Activated CD4-positive, alpha-beta T cell treated with anti-CD3 and anti-CD28 coated beads for 36 hours (primary cell): ENCODE results near the gene TAF13. TPM values are rescaled to one million over a fixed set of nuclear protein-coding genes. Genes with fewer than 3 reads are reported as not detected.
"Not testable (repeated sequence)": the region's sequence is repeated elsewhere in the genome, so short reads cannot be mapped to it uniquely, and the experiment has no call there.

Experiments used
- ATAC-seq: fragments of 200-7000 bp; cut with Tn5 transposase; one replicate; pipeline ENCODE4 v1.10.0; 2021; ENCODE audit warnings: mild to moderate bottlenecking, moderate library complexity
- CTCF ChIA-PET: fragments of 350-600 bp; sonication (Branson Sonifier 250); formaldehyde crosslinking; loops from one replicate; lab custom pipeline; 2021; ENCODE audit warnings: antibody characterized with exemption; lab: Charles Lee
- POLR2A ChIA-PET: fragments of 350-600 bp; sonication (Branson Sonifier 250); formaldehyde crosslinking; loops from one replicate; lab custom pipeline; 2021; ENCODE audit warnings: antibody characterized with exemption, inconsistent platforms; lab: Charles Lee
- DNase-seq: peaks from one replicate; pipeline ENCODE4 v3.0.0-alpha.2; 2020
- H3K27ac Mint-ChIP-seq: one replicate; pipeline ENCODE4 v1.8.0; 2021; ENCODE audit warnings: mixed read lengths
- H3K27me3 Mint-ChIP-seq: one replicate; pipeline ENCODE4 v1.8.0; 2021; ENCODE audit warnings: mixed read lengths
- H3K36me3 Mint-ChIP-seq: one replicate; pipeline ENCODE4 v1.8.0; 2021; ENCODE audit warnings: low read depth, mixed read lengths
- H3K4me1 Mint-ChIP-seq: one replicate; pipeline ENCODE4 v1.8.0; 2021; ENCODE audit warnings: mixed read lengths
- H3K4me3 Mint-ChIP-seq: one replicate; pipeline ENCODE4 v1.8.0; 2021; ENCODE audit warnings: mild to moderate bottlenecking, moderate library complexity, mixed read lengths
- H3K9me3 Mint-ChIP-seq: one replicate; pipeline ENCODE4 v1.8.0; 2021; ENCODE audit warnings: low read depth, mixed read lengths
- intact Hi-C, 2 experiments: fragments of 100-400 bp; cut with DNase I in 1 of 2; cut with micrococcal nuclease in 1 of 2; formaldehyde crosslinking; loops; one replicate each; pipeline versions ENCODE4 v1.14.2 to v1.15.1; 2022 to 2024; cut with DNase I, micrococcal nuclease
- total RNA-seq, 2 experiments: library from RNA; stranded (reverse); gene quantifications; one replicate each; pipeline ENCODE4 v1.2.3, GENCODE V29; 2021

TAF13 gene
- total RNA-seq, 2 experiments from 2014 or later: 12.1 to 20.1 TPM

GRCh38 chr1:109078317-109078716 lies 2.5 kb upstream of the TAF13 start:
- peaks cover 5% of the 10 kb centered on the region for H3K36me3 Mint-ChIP-seq
- ChIA-PET POLR2A (interaction anchor here (0.7 kb wide), 1 partner anchor 12 kb away, joined by 3 read pairs; the partner anchor contains the start of gene TMEM167B), CTCF (interaction anchor here (1.0 kb wide), 1 partner anchor 8 kb away, joined by 4 read pairs; no protein-coding TSS in a partner anchor)
- H3K4me1 Mint-ChIP-seq: peaks cover 10% of the 10 kb centered on the region
- no peak overlapping the region for H3K27ac Mint-ChIP-seq
- no peaks in the 10 kb centered on the region for H3K9me3 Mint-ChIP-seq
- intact Hi-C loops: no loop called here
- no peak for ATAC-seq
- H3K4me3 Mint-ChIP-seq: no peak overlapping the region
- DNase-seq: no peak
- H3K27me3 Mint-ChIP-seq: no peaks in the 10 kb centered on the region

- intact Hi-C loops: no loop called here
- ChIA-PET CTCF (interaction anchor here (1.2 kb wide), 1 partner anchor 43 kb away, joined by 3 read pairs; a partner anchor contains a TSS), POLR2A (no interaction called here)
- Mint-ChIP-seq H3K4me3 (no peak overlapping the region), H3K27ac (no peak overlapping the region), H3K27me3 (no peaks in the 10 kb centered on the region), H3K9me3 (no peaks in the 10 kb centered on the region), H3K36me3 (peaks cover 16% of the 10 kb centered on the region), H3K4me1 (peaks cover 3% of the 10 kb centered on the region)
- DNase-seq (no peak), ATAC-seq (no peak)
These were observed 6.5 kb downstream of the TAF13 start for GRCh38 chr1:109069294-109069693.

DNA sequence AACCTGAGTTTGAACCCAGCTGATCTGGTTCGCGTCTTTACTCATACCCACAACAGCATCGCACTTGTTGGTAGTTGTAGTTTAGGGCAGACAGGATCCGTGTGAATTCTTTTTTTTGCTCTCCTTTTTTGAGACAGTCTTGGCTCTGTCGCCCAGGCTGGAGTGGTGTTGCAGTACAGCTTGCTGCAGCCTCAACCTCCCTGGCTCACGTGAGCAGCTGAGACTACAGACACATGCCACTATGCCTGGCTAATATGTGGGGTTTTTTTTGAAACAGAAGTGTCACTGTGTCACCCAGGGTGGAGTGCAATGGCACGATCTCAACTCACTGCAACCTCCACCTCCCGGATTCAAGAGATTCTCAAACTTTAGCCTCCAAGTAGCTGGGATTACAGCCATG lies 7.9 kb downstream of the TAF13 start:
- Mint-ChIP-seq H3K27ac (no peak overlapping the region), H3K9me3 (no peaks in the 10 kb centered on the region), H3K4me1 (no peaks in the 10 kb centered on the region), H3K27me3 (no peaks in the 10 kb centered on the region), H3K4me3 (no peak overlapping the region), H3K36me3 (peaks cover 10% of the 10 kb centered on the region)
- ChIA-PET CTCF (interaction anchor here (0.5 to 1.1 kb wide), 2 partner anchors 32 to 128 kb away, joined by 3 to 4 read pairs; no protein-coding TSS in a partner anchor), POLR2A (interaction anchor here (0.7 kb wide), 1 partner anchor 33 kb away, joined by 4 read pairs; no protein-coding TSS in a partner anchor)
- intact Hi-C loops: no loop called here
- no peak for ATAC-seq
- DNase-seq: no peak

- CTCF ChIA-PET: no interaction called here
- intact Hi-C loops: no loop called here
- no peaks in the 10 kb centered on the region for H3K4me1 Mint-ChIP-seq
- POLR2A ChIA-PET: no interaction called here
- ATAC-seq: no peak
- no peak overlapping the region for H3K27ac Mint-ChIP-seq
- no peaks in the 10 kb centered on the region for H3K9me3 Mint-ChIP-seq
- no peak overlapping the region for H3K4me3 Mint-ChIP-seq
- no peak for DNase-seq
- H3K36me3 Mint-ChIP-seq: peaks cover 9% of the 10 kb centered on the region
- H3K27me3 Mint-ChIP-seq: no peaks in the 10 kb centered on the region
These were observed 10.7 kb downstream of the TAF13 start for GRCh38 chr1:109065137-109065536.

- Mint-ChIP-seq H3K4me3 (no peak overlapping the region), H3K4me1 (no peaks in the 10 kb centered on the region), H3K36me3 (peaks cover 8% of the 10 kb centered on the region), H3K9me3 (no peaks in the 10 kb centered on the region), H3K27ac (no peak overlapping the region), H3K27me3 (no peaks in the 10 kb centered on the region)
- intact Hi-C loops: no loop called here
- DNase-seq: no peak
- no peak for ATAC-seq
- ChIA-PET CTCF (interaction anchor here (0.8 to 0.9 kb wide), 2 partner anchors 33 to 39 kb away, joined by 3 to 4 read pairs; no protein-coding TSS in a partner anchor), POLR2A (interaction anchor here (0.6 kb wide), 1 partner anchor 19 kb away, joined by 3 read pairs; the partner anchor contains the start of gene WDR47)
These were observed 14.6 kb downstream of the TAF13 start for GRCh38 chr1:109061183-109061582.

DNA sequence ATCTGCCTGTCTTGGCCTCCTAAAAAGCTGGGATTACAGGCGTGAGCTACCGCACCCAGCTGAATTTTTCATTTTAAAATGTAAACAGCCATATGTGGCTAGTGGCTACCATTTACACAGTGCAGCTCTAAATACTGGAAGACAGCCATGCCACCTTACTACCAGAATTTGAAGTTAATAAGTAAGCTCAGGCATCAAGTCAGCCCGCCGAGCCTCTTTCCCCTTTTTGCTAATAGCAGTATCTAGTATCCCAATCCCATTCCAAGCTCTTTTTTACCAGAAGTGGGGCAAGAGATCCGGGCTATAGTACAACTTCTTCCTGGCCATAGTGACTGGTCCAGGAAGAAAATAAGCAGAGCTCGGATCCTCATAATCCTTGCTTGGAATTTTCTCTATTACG lies 15.1 kb downstream of the TAF13 start:
- no peaks in the 10 kb centered on the region for H3K9me3 Mint-ChIP-seq
- ATAC-seq (no peak), DNase-seq (no peak)
- H3K27me3 Mint-ChIP-seq: no peaks in the 10 kb centered on the region
- intact Hi-C loops: no loop called here
- CTCF ChIA-PET: interaction anchor here (0.8 to 0.9 kb wide), 2 partner anchors 32 to 39 kb away, joined by 3 to 4 read pairs; no protein-coding TSS in a partner anchor
- no peaks in the 10 kb centered on the region for H3K4me1 Mint-ChIP-seq
- POLR2A ChIA-PET: interaction anchor here (0.6 kb wide), 1 partner anchor 18 kb away, joined by 3 read pairs; the partner anchor contains the start of gene WDR47
- peaks cover 8% of the 10 kb centered on the region for H3K36me3 Mint-ChIP-seq
- H3K4me3 Mint-ChIP-seq: no peak overlapping the region
- H3K27ac Mint-ChIP-seq: no peak overlapping the region

- ATAC-seq: no peak
- CTCF ChIA-PET: no interaction called here
- no peak for DNase-seq
- H3K36me3 Mint-ChIP-seq: peaks cover 2% of the 10 kb centered on the region
- POLR2A ChIA-PET: no interaction called here
- intact Hi-C loops: no loop called here
- no peaks in the 10 kb centered on the region for H3K27me3 Mint-ChIP-seq
- no peaks in the 10 kb centered on the region for H3K9me3 Mint-ChIP-seq
- H3K4me1 Mint-ChIP-seq: no peaks in the 10 kb centered on the region
- no peak overlapping the region for H3K4me3 Mint-ChIP-seq
- H3K27ac Mint-ChIP-seq: no peak overlapping the region
These were observed 16.8 kb downstream of the TAF13 start for GRCh38 chr1:109059026-109059425.

GRCh38 chr1:109056064-109056463 lies 19.7 kb downstream of the TAF13 start:
- intact Hi-C loops: no loop called here
- POLR2A ChIA-PET: no interaction called here
- CTCF ChIA-PET: no interaction called here
- Mint-ChIP-seq H3K4me3 (no peak overlapping the region), H3K27ac (no peak overlapping the region), H3K27me3 (no peaks in the 10 kb centered on the region), H3K9me3 (no peaks in the 10 kb centered on the region), H3K36me3 (no peaks in the 10 kb centered on the region), H3K4me1 (no peaks in the 10 kb centered on the region)
- no peak for ATAC-seq
- DNase-seq: no peak

- intact Hi-C loops, H3K4me3 Mint-ChIP-seq, H3K9me3 Mint-ChIP-seq, H3K27me3 Mint-ChIP-seq, DNase-seq, H3K27ac Mint-ChIP-seq, POLR2A ChIA-PET, H3K4me1 Mint-ChIP-seq, ATAC-seq, CTCF ChIA-PET, H3K36me3 Mint-ChIP-seq: not testable (repeated sequence)
These were observed 23.7 kb downstream of the TAF13 start for GRCh38 chr1:109052145-109052544.

GRCh38 chr1:109050228-109050995 lies 25.4 kb downstream of the TAF13 start:
- POLR2A ChIA-PET: no interaction called here
- no peaks in the 10 kb centered on the region for H3K4me1 Mint-ChIP-seq
- H3K9me3 Mint-ChIP-seq: no peaks in the 10 kb centered on the region
- ATAC-seq (no peak), DNase-seq (no peak)
- H3K4me3 Mint-ChIP-seq: no peak overlapping the region
- intact Hi-C loops: no loop called here
- CTCF ChIA-PET: interaction anchor here (0.6 to 1.4 kb wide), 2 partner anchors 21 to 23 kb away, joined by 3 read pairs; no protein-coding TSS in a partner anchor
- peaks cover 2% of the 10 kb centered on the region for H3K27me3 Mint-ChIP-seq
- H3K27ac Mint-ChIP-seq: no peak overlapping the region
- H3K36me3 Mint-ChIP-seq: no peaks in the 10 kb centered on the region

- ATAC-seq (no peak), DNase-seq (no peak)
- Mint-ChIP-seq H3K36me3 (no peaks in the 10 kb centered on the region), H3K4me3 (no peak overlapping the region), H3K27ac (no peak overlapping the region), H3K27me3 (peaks cover 2% of the 10 kb centered on the region), H3K4me1 (no peaks in the 10 kb centered on the region), H3K9me3 (no peaks in the 10 kb centered on the region)
- POLR2A ChIA-PET: no interaction called here
- CTCF ChIA-PET: no interaction called here
- intact Hi-C loops: no loop called here
These were observed 27.5 kb downstream of the TAF13 start for GRCh38 chr1:109048335-109048734.
